ENCODE results near the gene MPPED1. TPM values are rescaled to one million over a fixed set of nuclear protein-coding genes. Genes with fewer than 3 reads are reported as not detected.

MPPED1 gene
- total and polyA plus RNA-seq, 4 donors: 0.89 to 6.5 (median 4.1) TPM

DNA sequence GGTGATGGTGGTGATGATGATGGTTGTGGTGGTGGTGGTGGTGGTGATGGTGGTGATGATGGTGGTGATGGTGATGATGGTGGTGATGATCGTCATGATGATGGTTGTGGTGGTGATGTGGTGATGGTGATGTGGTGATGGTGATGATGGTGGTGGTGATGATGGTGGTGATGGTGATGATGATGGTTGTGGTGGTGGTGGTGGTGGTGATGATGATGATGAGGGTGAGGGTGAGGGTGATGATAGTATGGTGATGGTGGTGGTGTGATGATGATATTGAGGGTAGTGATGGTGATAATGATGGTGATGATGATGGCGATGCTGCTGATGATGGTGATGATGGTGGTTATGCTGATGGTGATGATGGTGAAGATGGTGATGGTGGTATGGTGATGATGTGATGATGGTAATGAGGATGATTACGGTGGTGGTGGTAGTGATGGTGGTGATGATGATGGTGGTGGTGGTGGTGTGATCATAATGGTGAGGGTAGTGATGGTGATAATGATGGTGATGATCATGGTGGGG is 63.8 kb downstream of the MPPED1 start:
- H3K36me3 ChIP-seq (ENCODE audit: control insufficient read depth in 4 of 4, insufficient read depth in 3 of 4, low read depth in 1 of 4, low read length in 3 of 4): peaks cover 0 to 3% (median 0%) of the 10 kb centered on the region in 4 donors
- H3K27ac ChIP-seq (ENCODE audit: low read depth in 1 of 2, low read length in 2 of 2): no peak overlapping the region
- no peak overlapping the region for H3K9ac ChIP-seq (ENCODE audit: low read depth in 1 of 2, low read length in 2 of 2)
- H3K4me3 ChIP-seq (ENCODE audit: low read depth in 1 of 3, low read length in 3 of 3): peak overlapping the region in 1 of 3 donors; percentile 62
- H3K4me1 ChIP-seq (ENCODE audit: control insufficient read depth in 4 of 4, insufficient read depth in 4 of 4, low read length in 3 of 4): peaks cover 3 to 21% (median 6%) of the 10 kb centered on the region in 4 donors
- TF ChIP-seq, protein P1, sequence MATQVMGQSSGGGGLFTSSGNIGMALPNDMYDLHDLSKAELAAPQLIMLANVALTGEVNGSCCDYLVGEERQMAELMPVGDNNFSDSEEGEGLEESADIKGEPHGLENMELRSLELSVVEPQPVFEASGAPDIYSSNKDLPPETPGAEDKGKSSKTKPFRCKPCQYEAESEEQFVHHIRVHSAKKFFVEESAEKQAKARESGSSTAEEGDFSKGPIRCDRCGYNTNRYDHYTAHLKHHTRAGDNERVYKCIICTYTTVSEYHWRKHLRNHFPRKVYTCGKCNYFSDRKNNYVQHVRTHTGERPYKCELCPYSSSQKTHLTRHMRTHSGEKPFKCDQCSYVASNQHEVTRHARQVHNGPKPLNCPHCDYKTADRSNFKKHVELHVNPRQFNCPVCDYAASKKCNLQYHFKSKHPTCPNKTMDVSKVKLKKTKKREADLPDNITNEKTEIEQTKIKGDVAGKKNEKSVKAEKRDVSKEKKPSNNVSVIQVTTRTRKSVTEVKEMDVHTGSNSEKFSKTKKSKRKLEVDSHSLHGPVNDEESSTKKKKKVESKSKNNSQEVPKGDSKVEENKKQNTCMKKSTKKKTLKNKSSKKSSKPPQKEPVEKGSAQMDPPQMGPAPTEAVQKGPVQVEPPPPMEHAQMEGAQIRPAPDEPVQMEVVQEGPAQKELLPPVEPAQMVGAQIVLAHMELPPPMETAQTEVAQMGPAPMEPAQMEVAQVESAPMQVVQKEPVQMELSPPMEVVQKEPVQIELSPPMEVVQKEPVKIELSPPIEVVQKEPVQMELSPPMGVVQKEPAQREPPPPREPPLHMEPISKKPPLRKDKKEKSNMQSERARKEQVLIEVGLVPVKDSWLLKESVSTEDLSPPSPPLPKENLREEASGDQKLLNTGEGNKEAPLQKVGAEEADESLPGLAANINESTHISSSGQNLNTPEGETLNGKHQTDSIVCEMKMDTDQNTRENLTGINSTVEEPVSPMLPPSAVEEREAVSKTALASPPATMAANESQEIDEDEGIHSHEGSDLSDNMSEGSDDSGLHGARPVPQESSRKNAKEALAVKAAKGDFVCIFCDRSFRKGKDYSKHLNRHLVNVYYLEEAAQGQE (IDR thresholded peaks at IDR 0.05): no peak
- TF ChIP-seq YY1 (IDR thresholded peaks at IDR 0.05) (no peak), TAF1 (conservative IDR thresholded peaks at IDR 0.05) (no peak), RAD21 (IDR thresholded peaks at IDR 0.05) (no peak), HNF4G (IDR thresholded peaks at IDR 0.05) (no peak), FOXA1 (IDR thresholded peaks at IDR 0.05) (no peak), SP1 (IDR thresholded peaks at IDR 0.05) (no peak), FOXA2 (IDR thresholded peaks at IDR 0.05) (no peak), HNF4A (conservative IDR thresholded peaks at IDR 0.05) (no peak), EGR1 (IDR thresholded peaks at IDR 0.05; ENCODE audit: low read depth in 2 of 2) (no peak), JUND (IDR thresholded peaks at IDR 0.05) (no peak), GABPA (IDR thresholded peaks at IDR 0.05 in 1 of 2, conservative IDR thresholded peaks at IDR 0.05 in 1 of 2) (no peak), RXRA (IDR thresholded peaks at IDR 0.05) (no peak)
- TF ChIP-seq, protein P2, sequence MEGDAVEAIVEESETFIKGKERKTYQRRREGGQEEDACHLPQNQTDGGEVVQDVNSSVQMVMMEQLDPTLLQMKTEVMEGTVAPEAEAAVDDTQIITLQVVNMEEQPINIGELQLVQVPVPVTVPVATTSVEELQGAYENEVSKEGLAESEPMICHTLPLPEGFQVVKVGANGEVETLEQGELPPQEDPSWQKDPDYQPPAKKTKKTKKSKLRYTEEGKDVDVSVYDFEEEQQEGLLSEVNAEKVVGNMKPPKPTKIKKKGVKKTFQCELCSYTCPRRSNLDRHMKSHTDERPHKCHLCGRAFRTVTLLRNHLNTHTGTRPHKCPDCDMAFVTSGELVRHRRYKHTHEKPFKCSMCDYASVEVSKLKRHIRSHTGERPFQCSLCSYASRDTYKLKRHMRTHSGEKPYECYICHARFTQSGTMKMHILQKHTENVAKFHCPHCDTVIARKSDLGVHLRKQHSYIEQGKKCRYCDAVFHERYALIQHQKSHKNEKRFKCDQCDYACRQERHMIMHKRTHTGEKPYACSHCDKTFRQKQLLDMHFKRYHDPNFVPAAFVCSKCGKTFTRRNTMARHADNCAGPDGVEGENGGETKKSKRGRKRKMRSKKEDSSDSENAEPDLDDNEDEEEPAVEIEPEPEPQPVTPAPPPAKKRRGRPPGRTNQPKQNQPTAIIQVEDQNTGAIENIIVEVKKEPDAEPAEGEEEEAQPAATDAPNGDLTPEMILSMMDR (IDR thresholded peaks at IDR 0.05; ENCODE audit: low read depth, low read length, missing input control): no peak
- TF ChIP-seq, protein P3, sequence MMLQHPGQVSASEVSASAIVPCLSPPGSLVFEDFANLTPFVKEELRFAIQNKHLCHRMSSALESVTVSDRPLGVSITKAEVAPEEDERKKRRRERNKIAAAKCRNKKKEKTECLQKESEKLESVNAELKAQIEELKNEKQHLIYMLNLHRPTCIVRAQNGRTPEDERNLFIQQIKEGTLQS (IDR thresholded peaks at IDR 0.05): no peak
- TF ChIP-seq, protein P4, sequence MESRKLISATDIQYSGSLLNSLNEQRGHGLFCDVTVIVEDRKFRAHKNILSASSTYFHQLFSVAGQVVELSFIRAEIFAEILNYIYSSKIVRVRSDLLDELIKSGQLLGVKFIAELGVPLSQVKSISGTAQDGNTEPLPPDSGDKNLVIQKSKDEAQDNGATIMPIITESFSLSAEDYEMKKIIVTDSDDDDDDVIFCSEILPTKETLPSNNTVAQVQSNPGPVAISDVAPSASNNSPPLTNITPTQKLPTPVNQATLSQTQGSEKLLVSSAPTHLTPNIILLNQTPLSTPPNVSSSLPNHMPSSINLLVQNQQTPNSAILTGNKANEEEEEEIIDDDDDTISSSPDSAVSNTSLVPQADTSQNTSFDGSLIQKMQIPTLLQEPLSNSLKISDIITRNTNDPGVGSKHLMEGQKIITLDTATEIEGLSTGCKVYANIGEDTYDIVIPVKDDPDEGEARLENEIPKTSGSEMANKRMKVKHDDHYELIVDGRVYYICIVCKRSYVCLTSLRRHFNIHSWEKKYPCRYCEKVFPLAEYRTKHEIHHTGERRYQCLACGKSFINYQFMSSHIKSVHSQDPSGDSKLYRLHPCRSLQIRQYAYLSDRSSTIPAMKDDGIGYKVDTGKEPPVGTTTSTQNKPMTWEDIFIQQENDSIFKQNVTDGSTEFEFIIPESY (IDR thresholded peaks at IDR 0.05): no peak
- TF ChIP-seq, protein P5, sequence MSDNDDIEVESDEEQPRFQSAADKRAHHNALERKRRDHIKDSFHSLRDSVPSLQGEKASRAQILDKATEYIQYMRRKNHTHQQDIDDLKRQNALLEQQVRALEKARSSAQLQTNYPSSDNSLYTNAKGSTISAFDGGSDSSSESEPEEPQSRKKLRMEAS (IDR thresholded peaks at IDR 0.05): no peak
- H3K27me3 ChIP-seq (ENCODE audit: control insufficient read depth in 4 of 4, insufficient read depth in 4 of 4, low read length in 3 of 4): no peaks in the 10 kb centered on the region
- WGBS: 96% methylated on average over 3 of the region's 3 CpGs
- no peak for DNase-seq (ENCODE audit: low spot score)
- H3K9me3 ChIP-seq (ENCODE audit: control insufficient read depth in 4 of 4, low read length in 3 of 4): no peaks in the 10 kb centered on the region

Data from liver (tissue), 9 donors.